Mammary epithelial cell (primary cell): ENCODE data around the gene DSCAML1.

Experiments
- CTCF ChIP-seq, 2 donors: IDR thresholded peaks in 1 of 2; conservative IDR thresholded peaks in 1 of 2; 2 replicates each; pipeline ENCODE4 v1.5.1; 2011 to 2012; ENCODE audit warnings: inconsistent platforms in 2 of 2, low read length in 2 of 2, mild to moderate bottlenecking in 2 of 2, control low read depth in 1 of 2, low read depth in 1 of 2; ENCODE audit not compliant: insufficient read depth in 1 of 2; ENCODE audit errors: extremely low read depth in 1 of 2
- EZH2 ChIP-seq: IDR thresholded peaks from 2 replicates; pipeline ENCODE4 v1.6.1; 2012; ENCODE audit warnings: low read length, inconsistent platforms, borderline replicate concordance

GRCh38 chr11:117686711-117687110, 110.3 kb downstream of the DSCAML1 start:
- TF ChIP-seq EZH2 (no peak), CTCF (conservative IDR thresholded peaks at IDR 0.05 in 1 of 2, IDR thresholded peaks at IDR 0.05 in 1 of 2; ENCODE audit: extremely low read depth in 1 of 2, insufficient read depth in 1 of 2, low read depth in 1 of 2, low read length in 2 of 2) (no peak)
